RCC 7860 (cell line): ENCODE data around the gene ZNF732.
"Not testable (repeated sequence)": the region's sequence is repeated elsewhere in the genome, so short reads cannot be mapped to it uniquely, and the experiment has no call there.

ENCODE experiments used
- DNase-seq: peaks from one replicate; pipeline ENCODE4 v3.0.0-alpha.2; 2015; ENCODE audit warnings: low spot score
- FAIRE-seq: peaks from 2 replicates; lab custom pipeline; 2012; peaks lifted over from hg19 to GRCh38; lab: Jason Lieb, UNC

ZNF732 gene

GRCh38 chr4:304969-305680 is at the start of gene ZNF732:
Gene ZNF732, minus strand, starts transcription at chr4:305474. Its CDS starts 164 bp downstream, at chr4:305310.
- no peak for FAIRE-seq
- no peak for DNase-seq

GRCh38 chr4:340011-340410 is 34.7 kb upstream of the ZNF732 start:
- FAIRE-seq, result no peak

GRCh38 chr4:338759-339097 is 33.5 kb upstream of the ZNF732 start:
- no peak for FAIRE-seq
- no peak for DNase-seq

More at GRCh38 chr4:340011-340410, 34.7 kb upstream of the ZNF732 start:
- no peak for DNase-seq

- DNase-seq (no peak), FAIRE-seq (no peak)
These were observed 32.9 kb upstream of the ZNF732 start for GRCh38 chr4:337932-338758.

- DNase-seq, result peak; percentile 91
- FAIRE-seq, result peak; percentile 88
These were observed 32.1 kb upstream of the ZNF732 start, which contains the start of gene ZNF141 for GRCh38 chr4:337143-337931. Gene ZNF141, plus strand, starts transcription at chr4:337814. Its CDS starts 170 bp downstream, at chr4:337984.

- DNase-seq (no peak), FAIRE-seq (no peak)
These were observed 31.5 kb upstream of the ZNF732 start for GRCh38 chr4:336893-337142.

GRCh38 chr4:336099-336892 is 31.0 kb upstream of the ZNF732 start:
- DNase-seq (no peak), FAIRE-seq (no peak)

GRCh38 chr4:335515-335914 is 30.2 kb upstream of the ZNF732 start:
- no peak for DNase-seq
- FAIRE-seq, result no peak

- DNase-seq (no peak), FAIRE-seq (no peak)
These were observed 23.5 kb upstream of the ZNF732 start for GRCh38 chr4:328729-329128.

GRCh38 chr4:314296-314903 is 9.1 kb upstream of the ZNF732 start:
- no peak for FAIRE-seq

GRCh38 chr4:309807-310206 is 4.5 kb upstream of the ZNF732 start:
- DNase-seq, result no peak
- no peak for FAIRE-seq

More at GRCh38 chr4:314296-314903, 9.1 kb upstream of the ZNF732 start:
- no peak for DNase-seq

- FAIRE-seq, result peak; percentile 61
- peak; percentile 67 for DNase-seq
These were observed 1.3 kb upstream of the ZNF732 start for GRCh38 chr4:306551-306961.

- not testable (repeated sequence) for DNase-seq, FAIRE-seq
These were observed 758 bp downstream of the ZNF732 start for GRCh38 chr4:304516-304915.

- FAIRE-seq, result no peak
- no peak for DNase-seq
These were observed 2.9 kb downstream of the ZNF732 start for GRCh38 chr4:302381-302780.

GRCh38 chr4:294732-295131 is 10.5 kb downstream of the ZNF732 start:
- FAIRE-seq, result no peak
- DNase-seq, result no peak

GRCh38 chr4:288891-289290 is 16.4 kb downstream of the ZNF732 start:
- FAIRE-seq, result no peak
- no peak for DNase-seq

- DNase-seq, result no peak
- no peak for FAIRE-seq
These were observed 31.8 kb downstream of the ZNF732 start for GRCh38 chr4:273309-274017.

GRCh38 chr4:271492-272103 is 33.7 kb downstream of the ZNF732 start:
- DNase-seq (no peak), FAIRE-seq (no peak)

- not testable (repeated sequence) for DNase-seq, FAIRE-seq
These were observed 46.0 kb downstream of the ZNF732 start for GRCh38 chr4:259240-259639.
